Upper lobe of left lung (tissue), 6 donors: Measurements from ENCODE around the gene KIF1A. TPM values are rescaled to one million over a fixed set of nuclear protein-coding genes. Genes with fewer than 3 reads are reported as not detected.
A peak's percentile ranks its signal among the peaks of the same experiment; 100 is the strongest.

Source experiments
- ATAC-seq, 2 donors: fragments of 200-7000 bp; cut with Tn5 transposase; one replicate each; pipeline ENCODE4 v1.9.1; 2022; ENCODE audit warnings: mild to moderate bottlenecking in 2 of 2, moderate library complexity in 2 of 2; ENCODE audit not compliant: low FRiP score in 2 of 2
- DNase-seq, 2 donors: peaks; one replicate each; pipeline ENCODE4 v3.0.0-alpha.2; 2019 to 2020
- H3K27ac ChIP-seq, 4 donors: fragments of 200-600 bp; sonication (generic); one replicate each; pipeline ENCODE4 v1.5.1; 2016 to 2019
- H3K27me3 ChIP-seq, 4 donors: fragments of 200-600 bp; sonication (generic); one replicate each; pipeline ENCODE4 v1.5.1; 2017 to 2019
- H3K36me3 ChIP-seq, 4 donors: fragments of 200-600 bp; sonication (generic); one replicate each; pipeline ENCODE4 v1.5.1; 2016 to 2019
- H3K4me1 ChIP-seq, 4 donors: fragments of 200-600 bp; sonication (generic); one replicate each; pipeline ENCODE4 v1.5.1; 2018 to 2019
- H3K4me3 ChIP-seq, 4 donors: fragments of 200-600 bp; sonication (generic); one replicate each; pipeline ENCODE4 v1.5.1; 2017 to 2019; ENCODE audit warnings: mild to moderate bottlenecking in 2 of 4, moderate library complexity in 1 of 4
- H3K9me3 ChIP-seq, 4 donors: fragments of 200-600 bp; sonication (generic); one replicate each; pipeline ENCODE4 v1.5.1; 2018 to 2019
- CTCF ChIP-seq, 6 experiments: fragments of 450-650 bp in 4 of 6; fragments of 200-600 bp in 2 of 6; sonication (generic) in 2 of 6; IDR thresholded peaks; one replicate each; pipeline ENCODE4 v1.5.1; 2016 to 2019; ENCODE audit warnings: antibody characterized with exemption in 6 of 6
- EP300 ChIP-seq, 4 donors: sonication (generic); formaldehyde crosslinking; IDR thresholded peaks; one replicate each; pipeline ENCODE4 v1.5.1; 2017; ENCODE audit warnings: antibody characterized with exemption in 4 of 4, control low read depth in 2 of 4
- POLR2A ChIP-seq, 4 donors: fragments of 450-650 bp; IDR thresholded peaks; one replicate each; pipeline ENCODE4 v1.5.1; 2016 to 2017; ENCODE audit warnings: antibody characterized with exemption in 4 of 4, mild to moderate bottlenecking in 2 of 4
- POLR2AphosphoS5 ChIP-seq, 2 donors: sonication (generic); formaldehyde crosslinking; IDR thresholded peaks; one replicate each; pipeline ENCODE4 v1.5.1; 2017; ENCODE audit warnings: antibody characterized with exemption in 2 of 2
- WGBS, 2 donors: methylation state at CpG; one replicate each; pipeline ENCODE4 v1.1.5; 2017 to 2018; 5-methylcytosine and 5-hydroxymethylcytosine counted together
- total RNA-seq, 6 donors: library from RNA; depleted of rRNA in 4 of 6; stranded (reverse); fragments of >200 nt in 4 of 6; gene quantifications; one replicate each; pipeline versions ENCODE4 v1.1.0 to v1.2.1, GENCODE V29; 2016 to 2021
- donor health status: DM: no; HTN: no; CAD: no; lungs with moderate emphysema.
- donor health status: DM: no; HTN: yes; CAD: no; lungs with severe emphysema.

KIF1A gene
- total RNA-seq, 6 donors from 2014 or later, result 0.15 to 1.2 (median 0.35) TPM; not detected in 2

GRCh38 chr2:240719676-240720545, 100.1 kb downstream of the KIF1A start:
- ATAC-seq (no peak), DNase-seq (peak in 1 of 2 donors; percentile 78)
- H3K4me3 ChIP-seq, result no peak overlapping the region
- 81 to 88% methylated on average over 11 to 14 of the region's 25 CpGs for WGBS, 2 donors
- H3K27ac ChIP-seq, result no peak overlapping the region
- no peaks in the 10 kb centered on the region for H3K9me3 ChIP-seq
- H3K27me3 ChIP-seq, result no peaks in the 10 kb centered on the region
- no peaks in the 10 kb centered on the region for H3K36me3 ChIP-seq
- no peaks in the 10 kb centered on the region for H3K4me1 ChIP-seq
- TF ChIP-seq EP300 (IDR thresholded peaks at IDR 0.05) (no peak), CTCF (IDR thresholded peaks at IDR 0.05) (no peak), POLR2A (IDR thresholded peaks at IDR 0.05) (no peak), POLR2AphosphoS5 (IDR thresholded peaks at IDR 0.05) (no peak)

- Histone ChIP-seq H3K27me3 (no peaks in the 10 kb centered on the region), H3K36me3 (no peaks in the 10 kb centered on the region), H3K9me3 (no peaks in the 10 kb centered on the region), H3K27ac (no peak overlapping the region), H3K4me3 (no peak overlapping the region), H3K4me1 (no peaks in the 10 kb centered on the region)
- no peak for TF ChIP-seq EP300 (IDR thresholded peaks at IDR 0.05)
- no peak for TF ChIP-seq POLR2AphosphoS5 (IDR thresholded peaks at IDR 0.05)
- no peak for TF ChIP-seq POLR2A (IDR thresholded peaks at IDR 0.05)
- ATAC-seq (no peak), DNase-seq (peak in 1 of 2 donors; percentile 72)
- 73 to 91% methylated on average over 3 to 25 of the region's 25 CpGs for WGBS, 2 donors
Measured at GRCh38 chr2:240718896-240719490, 101.0 kb downstream of the KIF1A start.

- Histone ChIP-seq H3K9me3 (no peaks in the 10 kb centered on the region), H3K27me3 (no peaks in the 10 kb centered on the region), H3K4me3 (no peak overlapping the region), H3K4me1 (no peaks in the 10 kb centered on the region), H3K36me3 (no peaks in the 10 kb centered on the region), H3K27ac (no peak overlapping the region)
- DNase-seq (peak in 1 of 2 donors; percentile 74), ATAC-seq (no peak)
- TF ChIP-seq POLR2AphosphoS5 (IDR thresholded peaks at IDR 0.05), result no peak
- no peak for TF ChIP-seq CTCF (IDR thresholded peaks at IDR 0.05)
- 78 to 87% methylated on average over 4 to 31 of the region's 31 CpGs for WGBS, 2 donors
Measured at GRCh38 chr2:240717681-240718581, 102.1 kb downstream of the KIF1A start.

GRCh38 chr2:240717181-240717641, 102.8 kb downstream of the KIF1A start:
- no peak for TF ChIP-seq EP300 (IDR thresholded peaks at IDR 0.05)
- TF ChIP-seq CTCF (IDR thresholded peaks at IDR 0.05), result no peak
- no peak for TF ChIP-seq POLR2A (IDR thresholded peaks at IDR 0.05)
- 85 to 87% methylated on average over 17 to 18 of the region's 18 CpGs for WGBS, 2 donors

More at GRCh38 chr2:240717181-240717641, 102.8 kb downstream of the KIF1A start:
- Histone ChIP-seq H3K4me3 (no peak overlapping the region), H3K4me1 (no peaks in the 10 kb centered on the region), H3K27me3 (no peaks in the 10 kb centered on the region), H3K9me3 (no peaks in the 10 kb centered on the region), H3K27ac (no peak overlapping the region), H3K36me3 (no peaks in the 10 kb centered on the region)
- DNase-seq, result peak in 1 of 2 donors; percentile 77
- ATAC-seq, result no peak
